GM19463 (cell line): ENCODE data around the gene CDK19.

Experiments
- ATAC-seq: cut with Tn5 transposase; IDR thresholded peaks from one replicate; pipeline ENCODE4 v1.9.1; 2021; ENCODE audit warnings: mild to moderate bottlenecking, moderate library complexity; ENCODE audit not compliant: unreplicated experiment

CDK19 gene

DNA sequence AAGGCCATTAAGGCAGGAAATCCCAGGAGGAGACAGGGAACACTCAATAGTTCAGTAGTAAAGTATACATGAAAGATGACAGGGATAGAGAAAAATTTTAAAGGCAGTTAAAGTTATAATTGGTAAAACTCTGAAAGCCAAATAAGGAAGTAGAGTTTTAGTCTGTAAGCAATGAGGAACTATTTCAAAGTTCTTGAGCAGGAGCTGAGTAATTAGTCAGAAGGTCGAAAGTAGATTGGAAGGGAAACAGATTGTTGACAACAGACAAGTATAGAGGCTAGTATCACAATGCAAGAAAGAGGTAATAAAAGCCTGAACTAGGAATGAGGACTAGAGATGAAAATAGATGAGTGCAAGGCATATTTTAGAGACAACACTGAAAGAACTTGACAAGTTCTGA is 150.3 kb downstream of the CDK19 start:
- ATAC-seq = no peak

- no peak for ATAC-seq
Observed at GRCh38 chr6:110662490-110663211, 152.6 kb downstream of the CDK19 start.

DNA sequence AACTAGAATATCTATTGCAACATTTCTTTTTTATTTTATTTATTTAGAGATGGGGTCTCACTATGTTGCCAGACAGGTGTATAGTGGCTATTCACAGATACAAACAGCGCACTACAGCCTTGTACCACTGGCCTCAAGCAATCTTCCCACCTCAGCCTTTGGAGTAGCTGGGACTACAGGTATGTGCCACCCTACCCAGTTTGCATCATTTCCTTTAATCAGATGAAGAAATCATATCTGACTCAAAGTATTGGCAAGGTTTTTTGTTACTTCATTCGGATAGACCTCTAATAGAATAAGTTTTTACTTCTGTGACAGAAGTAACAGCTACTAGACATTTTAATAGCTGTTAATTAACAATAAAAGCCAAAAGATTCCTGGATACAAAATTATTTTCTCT is 153.9 kb downstream of the CDK19 start:
- no peak for ATAC-seq

DNA sequence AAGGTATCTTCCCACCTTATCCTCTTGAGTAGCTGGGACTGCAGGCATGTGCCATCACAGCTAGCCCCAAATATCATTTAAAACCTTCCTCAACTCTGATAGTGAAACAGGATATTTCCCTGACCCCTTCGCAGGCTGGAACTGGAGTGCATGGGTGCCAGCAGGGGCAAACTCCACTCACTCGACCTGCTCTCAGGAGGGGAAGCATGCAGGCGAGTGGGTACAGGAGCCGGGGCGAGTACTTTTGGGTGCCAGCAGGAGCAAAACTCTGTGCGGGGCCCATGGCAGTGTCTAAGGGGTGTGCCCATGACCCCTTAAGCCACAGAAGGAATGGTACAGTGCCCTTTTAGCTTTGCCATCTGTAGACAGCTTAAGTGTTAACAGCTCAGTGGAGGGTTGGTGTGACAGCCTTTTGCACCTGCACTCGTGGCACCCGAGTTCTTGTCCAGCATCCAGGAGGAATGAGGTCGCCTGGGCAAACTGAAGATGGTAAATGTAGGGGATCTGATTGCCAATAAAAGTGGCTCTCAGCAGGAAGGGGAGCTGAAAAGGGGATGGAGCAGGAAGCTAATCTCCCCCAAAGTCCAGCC is 155.1 kb downstream of the CDK19 start:
- no peak for ATAC-seq

DNA sequence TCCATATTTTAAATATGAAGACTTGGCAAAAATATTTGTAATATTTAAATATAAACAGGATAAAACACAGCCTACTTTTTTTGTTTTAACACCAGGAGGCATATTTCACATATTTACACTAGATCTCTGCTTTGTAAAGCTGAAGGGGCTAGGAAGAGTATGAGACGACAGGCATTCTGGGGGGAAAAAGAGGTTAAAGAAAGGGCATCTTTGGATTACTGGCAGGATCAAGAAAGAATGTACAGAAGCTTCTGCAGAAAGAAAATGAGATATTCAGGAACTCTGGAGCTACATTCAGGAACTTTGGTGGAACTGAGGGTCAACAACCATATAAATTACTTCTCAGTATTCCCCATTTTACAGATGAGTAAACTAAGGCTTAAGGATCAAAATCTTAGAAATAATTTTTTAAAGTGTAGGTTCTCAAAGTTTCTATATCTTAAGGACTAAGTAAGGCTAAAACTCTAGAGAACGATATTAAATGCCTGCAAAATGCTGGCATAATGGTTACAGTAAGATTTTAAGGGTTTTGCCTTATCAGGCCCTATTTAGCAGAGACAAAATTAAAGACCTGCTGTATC is 156.5 kb downstream of the CDK19 start:
- no peak for ATAC-seq

DNA sequence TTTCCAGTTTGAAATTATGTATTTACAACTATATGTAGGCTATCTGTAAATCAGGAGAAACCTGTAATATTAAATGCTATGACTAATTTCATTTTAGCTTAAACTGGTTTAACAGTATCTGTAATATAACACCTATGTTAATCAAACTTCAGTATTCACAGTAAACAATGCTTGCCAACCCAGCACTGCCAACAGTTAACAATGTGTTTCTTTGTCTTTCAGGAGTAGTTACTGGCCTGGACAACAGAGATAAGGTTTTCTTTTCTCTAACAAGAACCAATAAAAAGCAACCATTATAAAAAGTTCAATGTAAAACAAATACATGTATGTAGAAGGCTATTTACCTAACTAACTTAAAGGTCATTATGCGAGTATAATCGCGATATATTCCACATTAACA is 158.8 kb downstream of the CDK19 start:
- no peak for ATAC-seq

DNA sequence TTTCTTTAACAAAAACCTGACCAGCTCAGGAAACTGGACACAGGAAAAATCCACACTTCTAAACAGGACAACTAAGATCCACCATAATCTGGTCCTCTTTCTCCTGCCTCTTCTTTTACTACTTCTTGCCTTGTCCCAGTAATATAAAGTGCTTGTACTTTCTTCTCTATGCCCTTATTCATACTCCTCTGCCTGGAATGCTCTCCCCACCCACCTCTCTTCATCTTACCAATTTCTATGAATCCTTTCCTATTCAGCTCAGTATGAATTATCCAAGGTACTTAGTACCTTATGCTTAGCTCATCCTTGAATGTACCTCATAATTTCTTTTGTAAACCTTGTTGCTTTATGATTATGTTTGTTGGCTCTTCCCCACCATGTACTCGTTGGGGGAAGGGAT is 159.4 kb downstream of the CDK19 start:
- ATAC-seq = no peak

GRCh38 chr6:110654096-110654820 is 161.0 kb downstream of the CDK19 start:
- no peak for ATAC-seq

GRCh38 chr6:110653381-110653780 is 161.9 kb downstream of the CDK19 start:
- no peak for ATAC-seq

- no peak for ATAC-seq
Observed at GRCh38 chr6:110652520-110652919, 162.7 kb downstream of the CDK19 start.

DNA sequence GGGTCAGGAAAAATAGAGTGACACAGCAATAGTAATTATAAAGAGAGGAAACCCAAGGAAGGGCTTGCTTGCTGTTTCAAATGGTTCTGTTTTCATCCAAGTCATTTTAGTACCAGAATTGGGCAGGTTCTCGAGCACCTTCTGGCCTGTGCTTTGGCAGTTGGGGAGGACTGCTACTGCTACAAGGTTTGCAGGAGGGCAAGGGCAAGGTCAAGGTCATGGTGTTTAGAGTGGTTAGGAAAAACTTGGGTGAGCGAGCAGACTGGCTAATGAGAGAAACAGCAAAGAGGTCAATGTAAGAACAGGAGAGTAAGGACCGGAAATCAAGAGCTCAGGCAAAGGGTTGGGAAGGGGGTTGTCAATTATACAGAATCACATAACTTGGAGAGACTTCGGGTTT is 164.5 kb downstream of the CDK19 start:
- no peak for ATAC-seq

- ATAC-seq = no peak
Observed at GRCh38 chr6:110649704-110650103, 165.6 kb downstream of the CDK19 start.

- no peak for ATAC-seq
Observed at GRCh38 chr6:110646951-110647910, 168.0 kb downstream of the CDK19 start.

- no peak for ATAC-seq
Observed at GRCh38 chr6:110646419-110646698, 168.9 kb downstream of the CDK19 start.

- no peak for ATAC-seq
Observed at GRCh38 chr6:110645685-110646418, 169.4 kb downstream of the CDK19 start.

DNA sequence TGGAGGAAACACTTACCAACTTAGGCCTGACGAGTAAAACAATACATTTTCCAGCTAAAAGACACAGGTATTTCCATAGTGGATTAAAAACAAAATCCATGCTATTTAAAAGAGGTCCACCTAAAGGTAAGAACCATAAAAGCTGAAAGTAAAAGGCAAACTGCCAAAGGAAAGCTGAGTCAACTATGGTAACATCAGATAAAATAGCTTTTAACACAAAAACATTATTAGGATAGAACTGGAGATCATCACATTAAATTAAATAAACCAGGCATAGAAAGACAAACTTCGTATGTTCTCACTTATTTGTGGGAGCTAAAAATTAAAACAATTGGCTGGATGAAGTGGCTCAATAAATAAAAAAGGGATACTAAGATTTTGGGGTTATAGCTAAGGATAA is 172.1 kb downstream of the CDK19 start:
- no peak for ATAC-seq

DNA sequence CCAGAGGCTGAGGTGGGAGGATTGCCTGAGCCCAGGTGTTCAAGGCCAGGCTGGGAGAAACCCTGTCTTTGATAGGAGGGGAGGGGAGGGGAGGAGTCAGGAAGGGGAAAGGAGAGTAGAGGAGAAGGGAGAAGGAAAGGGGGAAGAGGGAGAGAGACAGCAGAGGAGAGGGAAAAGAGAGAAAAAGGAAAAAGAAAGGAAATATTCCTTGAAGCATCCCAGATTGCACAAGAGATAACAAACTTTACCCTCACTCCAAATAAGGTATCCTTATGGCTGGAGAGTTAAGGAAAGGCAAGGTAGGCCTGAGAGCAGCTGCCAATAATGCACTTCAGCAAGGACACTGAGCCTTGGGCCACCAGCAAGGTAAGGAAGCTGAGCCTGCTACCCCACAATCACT is 172.6 kb downstream of the CDK19 start:
- ATAC-seq = no peak

DNA sequence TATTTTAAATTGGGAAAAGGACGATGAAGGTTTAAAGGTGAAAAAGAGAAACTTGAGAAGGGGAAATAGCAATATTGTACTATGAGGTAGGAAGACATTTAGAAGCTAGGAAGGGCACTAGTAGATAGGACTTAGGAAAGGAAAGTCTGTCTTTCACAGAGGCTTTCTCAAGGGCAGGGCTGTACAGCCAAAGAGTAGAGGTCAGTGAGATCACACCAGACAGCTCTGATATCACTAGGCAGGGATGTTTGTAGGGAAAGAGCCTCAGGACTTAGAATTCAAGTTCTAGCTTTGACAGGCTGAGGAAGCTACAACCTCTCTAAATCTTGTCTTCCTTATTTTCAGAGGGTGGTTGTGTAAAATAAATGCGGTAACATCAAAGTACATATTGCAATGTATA is 178.5 kb downstream of the CDK19 start:
- no peak for ATAC-seq

GRCh38 chr6:110635096-110635495 is 180.2 kb downstream of the CDK19 start:
- no peak for ATAC-seq

- no peak for ATAC-seq
Observed at GRCh38 chr6:110633731-110634213, 181.5 kb downstream of the CDK19 start.
